Choroid plexus epithelial cell (primary cell): ENCODE measurements around the gene KRTAP2-4.
"Not testable (repeated sequence)": the region's sequence is repeated elsewhere in the genome, so short reads cannot be mapped to it uniquely, and the experiment has no call there.

Source experiments
- DNase-seq: peaks from one replicate; pipeline ENCODE4 v3.0.0-alpha.2; 2010; ENCODE audit warnings: low read depth
- H3K4me3 ChIP-seq: 2 replicates; pipeline ENCODE4 v1.5.1; 2011; ENCODE audit warnings: low read depth, mild to moderate bottlenecking, control low read depth, low read length, moderate library complexity
- CTCF ChIP-seq: conservative IDR thresholded peaks from 2 replicates; pipeline ENCODE4 v1.5.1; 2011; ENCODE audit warnings: low read depth, mild to moderate bottlenecking, control low read depth, inconsistent platforms, low read length, moderate library complexity

Gene KRTAP2-4

GRCh38 chr17:41064301-41064700, 1.4 kb downstream of the KRTAP2-4 start:
- H3K4me3 ChIP-seq, result no peak overlapping the region
- no peak for TF ChIP-seq CTCF
- no peak for DNase-seq

- no peak for TF ChIP-seq CTCF
These were observed 2.2 kb downstream of the KRTAP2-4 start for GRCh38 chr17:41063449-41063848.

GRCh38 chr17:41061964-41062363, 3.7 kb downstream of the KRTAP2-4 start:
- peak; percentile 93 for DNase-seq
- no peak for TF ChIP-seq CTCF
- no peak overlapping the region for H3K4me3 ChIP-seq

More at GRCh38 chr17:41063449-41063848, 2.2 kb downstream of the KRTAP2-4 start:
- no peak overlapping the region for H3K4me3 ChIP-seq
- DNase-seq, result no peak

- DNase-seq, result peak; percentile 84
- H3K4me3 ChIP-seq, result no peak within 1 kb of the TSS
- no peak for TF ChIP-seq CTCF
These were observed 5.6 kb downstream of the KRTAP2-4 start, which contains the start of gene KRTAP2-3 for GRCh38 chr17:41060052-41060604. KRTAP2-3 (minus strand) TSS chr17:41060114; CDS start chr17:41060050, 64 bp downstream.

- not testable (repeated sequence) for H3K4me3 ChIP-seq
- DNase-seq, result peak; percentile 81
These were observed 6.2 kb downstream of the KRTAP2-4 start for GRCh38 chr17:41059276-41060051.

- no peak for TF ChIP-seq CTCF
- no peak overlapping the region for H3K4me3 ChIP-seq
- no peak for DNase-seq
These were observed 6.9 kb downstream of the KRTAP2-4 start for GRCh38 chr17:41058741-41059140.

GRCh38 chr17:41057547-41057946, 8.1 kb downstream of the KRTAP2-4 start:
- H3K4me3 ChIP-seq, result no peak overlapping the region
- DNase-seq, result no peak
- no peak for TF ChIP-seq CTCF

- not testable (repeated sequence) for DNase-seq, H3K4me3 ChIP-seq
These were observed 10.5 kb downstream of the KRTAP2-4 start, which contains the start of gene KRTAP2-2 for GRCh38 chr17:41055130-41055529. KRTAP2-2 (minus strand) TSS chr17:41055230; CDS start chr17:41055211, 19 bp downstream.

GRCh38 chr17:41054556-41054955, 11.1 kb downstream of the KRTAP2-4 start:
- DNase-seq, H3K4me3 ChIP-seq: not testable (repeated sequence)
